Upper lobe of left lung (tissue), 6 donors: ENCODE data around the gene NEDD4L. TPM values are rescaled to one million over a fixed set of nuclear protein-coding genes. Genes with fewer than 3 reads are reported as not detected.

Experiments
- ATAC-seq, 2 donors: fragments of 200-7000 bp; cut with Tn5 transposase; one replicate each; pipeline ENCODE4 v1.9.1; 2022; ENCODE audit warnings: mild to moderate bottlenecking in 2 of 2, moderate library complexity in 2 of 2; ENCODE audit not compliant: low FRiP score in 2 of 2
- DNase-seq, 2 donors: peaks; one replicate each; pipeline ENCODE4 v3.0.0-alpha.2; 2019 to 2020
- H3K27ac ChIP-seq, 4 donors: fragments of 200-600 bp; sonication (generic); one replicate each; pipeline ENCODE4 v1.5.1; 2016 to 2019
- H3K27me3 ChIP-seq, 4 donors: fragments of 200-600 bp; sonication (generic); one replicate each; pipeline ENCODE4 v1.5.1; 2017 to 2019
- H3K36me3 ChIP-seq, 4 donors: fragments of 200-600 bp; sonication (generic); one replicate each; pipeline ENCODE4 v1.5.1; 2016 to 2019
- H3K4me1 ChIP-seq, 4 donors: fragments of 200-600 bp; sonication (generic); one replicate each; pipeline ENCODE4 v1.5.1; 2018 to 2019
- H3K4me3 ChIP-seq, 4 donors: fragments of 200-600 bp; sonication (generic); one replicate each; pipeline ENCODE4 v1.5.1; 2017 to 2019; ENCODE audit warnings: mild to moderate bottlenecking in 2 of 4, moderate library complexity in 1 of 4
- H3K9me3 ChIP-seq, 4 donors: fragments of 200-600 bp; sonication (generic); one replicate each; pipeline ENCODE4 v1.5.1; 2018 to 2019
- EP300 ChIP-seq, 4 donors: sonication (generic); formaldehyde crosslinking; IDR thresholded peaks; one replicate each; pipeline ENCODE4 v1.5.1; 2017; ENCODE audit warnings: antibody characterized with exemption in 4 of 4, control low read depth in 2 of 4
- POLR2A ChIP-seq, 4 donors: fragments of 450-650 bp; IDR thresholded peaks; one replicate each; pipeline ENCODE4 v1.5.1; 2016 to 2017; ENCODE audit warnings: antibody characterized with exemption in 4 of 4, mild to moderate bottlenecking in 2 of 4
- POLR2AphosphoS5 ChIP-seq, 2 donors: sonication (generic); formaldehyde crosslinking; IDR thresholded peaks; one replicate each; pipeline ENCODE4 v1.5.1; 2017; ENCODE audit warnings: antibody characterized with exemption in 2 of 2
- WGBS, 2 donors: methylation state at CpG; one replicate each; pipeline ENCODE4 v1.1.5; 2017 to 2018; 5-methylcytosine and 5-hydroxymethylcytosine counted together
- total RNA-seq, 6 donors: library from RNA; depleted of rRNA in 4 of 6; stranded (reverse); fragments of >200 nt in 4 of 6; gene quantifications; one replicate each; pipeline versions ENCODE4 v1.1.0 to v1.2.1, GENCODE V29; 2016 to 2021
- TF ChIP-seq, protein P1 (sequence below), 6 experiments: fragments of 450-650 bp in 4 of 6; fragments of 200-600 bp in 2 of 6; sonication (generic) in 2 of 6; IDR thresholded peaks; one replicate each; pipeline ENCODE4 v1.5.1; 2016 to 2019; ENCODE audit warnings: antibody characterized with exemption in 6 of 6
- donor health status: DM: no; HTN: no; CAD: no; lungs with moderate emphysema.
- donor health status: DM: no; HTN: yes; CAD: no; lungs with severe emphysema.

The NEDD4L gene
- total RNA-seq, 6 donors from 2014 or later = 148 to 491 (median 300) TPM

DNA sequence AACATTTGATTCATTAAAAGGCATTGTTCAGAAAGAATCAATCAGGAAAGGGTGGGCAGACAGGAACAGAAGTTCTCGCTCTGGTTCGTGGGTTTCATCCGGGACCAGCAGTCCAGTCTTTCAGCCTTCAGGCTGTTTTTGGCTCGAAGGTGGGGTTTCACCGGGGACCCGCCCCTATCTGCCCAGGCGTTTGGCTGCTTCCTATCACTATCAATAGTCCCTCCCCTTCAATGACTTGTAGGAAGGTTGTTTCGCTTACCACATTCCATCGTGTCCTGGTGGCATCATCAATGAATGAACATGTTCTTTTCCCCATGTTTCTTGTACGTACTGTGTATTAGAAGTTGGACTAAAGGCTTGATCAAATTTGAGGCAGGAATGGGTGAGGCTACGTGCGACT is 130.3 kb downstream of the NEDD4L start:
- ATAC-seq = no peak

DNA sequence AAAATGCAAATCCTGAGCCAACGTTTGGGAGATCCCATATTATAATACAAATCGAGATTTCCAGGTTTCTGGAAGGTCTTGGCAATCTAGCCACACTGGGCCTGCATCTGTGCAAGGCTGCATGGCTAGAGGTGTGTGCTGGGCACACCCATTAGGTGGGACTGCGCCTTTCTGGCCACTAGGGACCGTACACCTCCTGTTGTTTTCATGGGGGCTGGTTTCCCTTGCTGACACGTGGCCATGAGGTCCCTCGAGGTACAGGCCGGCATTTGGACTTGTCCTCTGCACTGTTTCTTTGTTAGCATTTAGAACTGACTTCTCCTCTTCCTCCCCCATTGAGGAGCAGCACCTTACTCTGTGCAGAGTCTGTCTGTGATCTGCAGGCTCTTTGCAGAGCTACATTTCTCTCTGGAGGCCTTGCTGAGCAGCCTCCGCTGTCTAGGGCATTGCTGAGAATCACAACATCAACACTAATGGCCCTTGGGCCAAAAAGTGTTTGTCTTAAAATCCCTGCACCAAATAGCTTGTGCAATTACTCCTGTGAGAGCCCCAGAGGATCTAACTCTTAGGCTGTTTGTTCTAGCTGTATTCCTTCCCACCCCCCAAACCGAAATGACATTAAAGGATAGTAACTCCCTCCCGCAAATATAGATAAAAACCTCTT is 131.2 kb downstream of the NEDD4L start:
- Histone ChIP-seq H3K9me3 (no peaks in the 10 kb centered on the region), H3K36me3 (no peaks in the 10 kb centered on the region), H3K27ac (peak overlapping the region in 1 of 4 donors; percentile 60), H3K4me3 (no peak overlapping the region), H3K4me1 (peaks cover 23 to 41% (median 29%) of the 10 kb centered on the region in 4 donors), H3K27me3 (no peaks in the 10 kb centered on the region)
- no peak for ATAC-seq
- no peak for TF ChIP-seq POLR2A (IDR thresholded peaks at IDR 0.05)
- TF ChIP-seq POLR2AphosphoS5 (IDR thresholded peaks at IDR 0.05) = no peak
- TF ChIP-seq, protein P1, sequence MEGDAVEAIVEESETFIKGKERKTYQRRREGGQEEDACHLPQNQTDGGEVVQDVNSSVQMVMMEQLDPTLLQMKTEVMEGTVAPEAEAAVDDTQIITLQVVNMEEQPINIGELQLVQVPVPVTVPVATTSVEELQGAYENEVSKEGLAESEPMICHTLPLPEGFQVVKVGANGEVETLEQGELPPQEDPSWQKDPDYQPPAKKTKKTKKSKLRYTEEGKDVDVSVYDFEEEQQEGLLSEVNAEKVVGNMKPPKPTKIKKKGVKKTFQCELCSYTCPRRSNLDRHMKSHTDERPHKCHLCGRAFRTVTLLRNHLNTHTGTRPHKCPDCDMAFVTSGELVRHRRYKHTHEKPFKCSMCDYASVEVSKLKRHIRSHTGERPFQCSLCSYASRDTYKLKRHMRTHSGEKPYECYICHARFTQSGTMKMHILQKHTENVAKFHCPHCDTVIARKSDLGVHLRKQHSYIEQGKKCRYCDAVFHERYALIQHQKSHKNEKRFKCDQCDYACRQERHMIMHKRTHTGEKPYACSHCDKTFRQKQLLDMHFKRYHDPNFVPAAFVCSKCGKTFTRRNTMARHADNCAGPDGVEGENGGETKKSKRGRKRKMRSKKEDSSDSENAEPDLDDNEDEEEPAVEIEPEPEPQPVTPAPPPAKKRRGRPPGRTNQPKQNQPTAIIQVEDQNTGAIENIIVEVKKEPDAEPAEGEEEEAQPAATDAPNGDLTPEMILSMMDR (IDR thresholded peaks at IDR 0.05) = no peak
- no peak for TF ChIP-seq EP300 (IDR thresholded peaks at IDR 0.05)
- 67 to 74% methylated on average over 8 to 10 of the region's 10 CpGs for WGBS, 2 donors
- DNase-seq = no peak

More for the DNA sequence above, 130.3 kb downstream of the NEDD4L start:
- Histone ChIP-seq H3K27ac (no peak overlapping the region), H3K9me3 (no peaks in the 10 kb centered on the region), H3K4me1 (peaks cover 21 to 37% (median 26%) of the 10 kb centered on the region in 4 donors), H3K27me3 (no peaks in the 10 kb centered on the region), H3K4me3 (no peak overlapping the region), H3K36me3 (no peaks in the 10 kb centered on the region)
- WGBS, 2 donors = 80 to 82% methylated on average over 12 of the region's 12 CpGs
- TF ChIP-seq POLR2A (IDR thresholded peaks at IDR 0.05) (no peak), EP300 (IDR thresholded peaks at IDR 0.05) (no peak), POLR2AphosphoS5 (IDR thresholded peaks at IDR 0.05) (no peak)
- TF ChIP-seq, protein P1 (IDR thresholded peaks at IDR 0.05) = no peak
- no peak for DNase-seq

DNA sequence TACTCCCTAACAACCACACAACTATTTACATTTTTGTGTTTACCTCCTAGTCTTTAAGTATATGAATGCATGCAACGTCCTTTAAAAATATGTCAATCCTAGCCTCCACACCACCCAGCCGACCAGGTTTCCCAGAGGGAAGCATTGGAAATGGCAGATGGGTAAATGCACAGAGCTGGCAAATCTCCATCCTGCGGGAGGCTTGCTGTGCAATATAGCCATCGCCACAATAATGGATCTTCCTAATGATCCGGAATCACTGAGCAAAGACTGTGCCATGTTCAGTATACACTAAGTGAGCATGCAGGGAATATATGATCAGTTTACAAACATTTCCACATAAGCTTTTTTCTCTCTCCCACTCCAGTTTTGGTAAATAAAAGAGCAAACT is 131.8 kb downstream of the NEDD4L start:
- Histone ChIP-seq H3K27ac (peak overlapping the region in 1 of 4 donors; percentile 60), H3K27me3 (no peaks in the 10 kb centered on the region), H3K9me3 (no peaks in the 10 kb centered on the region), H3K4me1 (peaks cover 23 to 47% (median 32%) of the 10 kb centered on the region in 4 donors), H3K36me3 (no peaks in the 10 kb centered on the region), H3K4me3 (no peak overlapping the region)
- ATAC-seq = no peak
- TF ChIP-seq POLR2A (IDR thresholded peaks at IDR 0.05) = no peak
- no peak for TF ChIP-seq POLR2AphosphoS5 (IDR thresholded peaks at IDR 0.05)
- TF ChIP-seq, protein P1 (IDR thresholded peaks at IDR 0.05) = no peak
- no peak for TF ChIP-seq EP300 (IDR thresholded peaks at IDR 0.05)
- WGBS, 2 donors = 80 to 86% methylated on average over 5 of the region's 5 CpGs
- no peak for DNase-seq

DNA sequence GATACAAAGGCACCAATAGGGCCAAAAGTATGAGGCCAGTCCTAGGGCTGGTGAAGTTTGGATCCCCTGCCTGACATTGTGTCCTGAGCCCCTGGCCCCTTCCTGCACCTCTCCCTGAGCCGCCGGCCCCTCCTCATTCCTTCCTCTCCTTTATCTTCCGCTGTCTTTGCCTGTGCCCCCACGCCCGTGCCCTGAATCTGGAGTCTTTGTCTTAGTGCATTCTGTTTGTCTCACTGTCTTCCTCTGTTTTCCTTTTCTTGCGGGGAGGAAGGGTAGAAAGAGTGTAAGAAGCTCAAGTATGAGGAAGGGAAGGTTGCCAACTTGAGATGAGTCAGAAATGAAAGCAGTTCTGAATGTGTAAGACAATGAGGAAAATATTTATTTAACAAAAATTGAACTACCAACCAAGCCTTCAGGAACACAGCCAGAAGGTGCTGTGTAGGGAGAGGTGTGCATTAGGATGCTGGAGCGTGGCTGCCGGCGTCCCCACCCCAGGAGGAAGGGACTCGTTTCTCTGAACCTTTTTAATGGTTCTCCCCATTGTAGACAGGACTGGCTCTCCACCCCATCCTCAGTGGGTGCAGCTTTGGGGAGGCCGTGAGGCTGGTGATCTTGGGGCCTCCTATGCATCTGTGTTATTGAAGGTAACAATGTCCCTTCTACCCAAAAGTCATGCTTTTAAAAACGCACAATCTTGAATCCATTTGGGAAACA is 133.1 kb downstream of the NEDD4L start:
- Histone ChIP-seq H3K27me3 (no peaks in the 10 kb centered on the region), H3K27ac (peak overlapping the region in 3 of 4 donors; percentile 13 to 60 (median 42)), H3K4me1 (peaks cover 23 to 49% (median 32%) of the 10 kb centered on the region in 4 donors), H3K36me3 (no peaks in the 10 kb centered on the region), H3K9me3 (no peaks in the 10 kb centered on the region), H3K4me3 (no peak overlapping the region)
- TF ChIP-seq POLR2A (IDR thresholded peaks at IDR 0.05) (no peak), EP300 (IDR thresholded peaks at IDR 0.05) (no peak), POLR2AphosphoS5 (IDR thresholded peaks at IDR 0.05) (no peak)
- TF ChIP-seq, protein P1 (IDR thresholded peaks at IDR 0.05) = no peak
- 38 to 54% methylated on average over 12 of the region's 12 CpGs for WGBS, 2 donors
- ATAC-seq (peak in 1 of 2 donors; percentile 62), DNase-seq (no peak)
